Stimulated activated CD4-positive, alpha-beta T cell treated with anti-CD3 and anti-CD28 coated beads, Interleukin-12 subunit alpha, Interleukin-12 subunit beta, amount 100 ng/mL, for 48 hours (primary cell): ENCODE data around the gene PELI2.

Experiments
- DNase-seq, 3 donors: peaks; one replicate each; pipeline ENCODE4 v3.0.0-alpha.2; 2020; ENCODE audit warnings: low read depth in 2 of 3, low spot score in 1 of 3

PELI2 gene

DNA sequence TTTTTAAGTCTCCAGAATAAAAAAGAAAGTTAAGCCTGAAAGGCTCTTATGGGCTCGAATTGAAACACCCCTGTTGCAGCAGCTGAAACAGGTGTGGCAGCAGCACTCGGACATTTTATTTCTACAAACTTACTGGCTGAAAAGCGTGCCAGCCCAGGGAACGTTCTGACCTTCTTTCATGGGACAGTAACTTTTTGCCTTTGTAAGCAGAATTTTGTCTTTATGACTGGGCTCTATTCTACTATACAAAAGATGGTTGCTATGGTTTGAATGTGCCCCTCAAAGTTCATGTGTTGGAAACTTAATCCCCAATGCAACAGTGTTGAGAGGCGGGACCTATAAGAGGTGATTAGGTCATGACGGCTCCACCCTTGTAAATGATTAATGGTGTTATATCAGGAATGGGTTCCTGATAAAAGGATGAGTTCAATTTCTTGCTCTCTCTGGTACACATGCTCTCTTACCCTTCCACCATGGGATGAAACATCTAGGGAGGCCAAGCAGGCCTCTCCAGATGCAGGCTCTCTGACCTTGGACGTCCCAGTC, 52.7 kb downstream of the PELI2 start:
- DNase-seq = no peak

DNA sequence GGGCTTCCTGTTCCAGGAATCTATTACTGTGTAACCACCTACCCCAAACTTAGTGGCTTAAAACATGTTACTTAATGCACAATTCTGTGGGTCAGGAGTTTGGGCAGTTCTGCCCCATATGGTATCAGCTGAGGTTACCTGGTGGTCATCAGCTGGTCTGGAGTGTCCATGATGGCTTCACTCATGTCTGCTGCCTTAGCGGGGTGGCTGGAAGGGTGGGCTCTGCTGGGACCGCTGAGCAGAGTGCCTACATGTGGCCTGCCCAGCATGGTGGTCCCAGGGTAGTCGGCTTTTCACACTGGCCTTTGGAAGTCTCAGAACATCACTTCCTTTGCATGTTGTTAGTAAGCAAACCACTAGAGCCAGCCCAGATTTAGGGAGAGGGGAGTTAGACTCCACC, 53.9 kb downstream of the PELI2 start:
- no peak for DNase-seq

DNA sequence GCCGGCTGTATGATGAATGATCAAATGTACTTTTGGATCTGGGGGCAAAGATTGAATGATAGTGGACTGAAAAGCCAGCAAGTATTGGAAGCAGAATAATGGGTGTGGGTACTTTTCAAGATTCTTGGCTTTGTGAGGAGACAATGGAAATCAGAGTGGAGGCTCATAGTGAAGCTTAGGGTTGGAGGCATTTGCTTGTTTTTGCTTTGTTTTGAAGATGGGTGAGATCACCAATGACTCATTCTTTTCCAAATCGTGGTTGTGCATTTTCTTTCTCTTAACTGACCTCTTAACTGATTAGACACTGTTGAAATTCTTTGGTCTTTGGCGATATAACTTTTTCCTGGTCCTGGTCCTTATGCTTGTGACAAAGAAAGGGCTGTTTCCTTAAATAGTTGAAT, 54.4 kb downstream of the PELI2 start:
- DNase-seq = no peak

DNA sequence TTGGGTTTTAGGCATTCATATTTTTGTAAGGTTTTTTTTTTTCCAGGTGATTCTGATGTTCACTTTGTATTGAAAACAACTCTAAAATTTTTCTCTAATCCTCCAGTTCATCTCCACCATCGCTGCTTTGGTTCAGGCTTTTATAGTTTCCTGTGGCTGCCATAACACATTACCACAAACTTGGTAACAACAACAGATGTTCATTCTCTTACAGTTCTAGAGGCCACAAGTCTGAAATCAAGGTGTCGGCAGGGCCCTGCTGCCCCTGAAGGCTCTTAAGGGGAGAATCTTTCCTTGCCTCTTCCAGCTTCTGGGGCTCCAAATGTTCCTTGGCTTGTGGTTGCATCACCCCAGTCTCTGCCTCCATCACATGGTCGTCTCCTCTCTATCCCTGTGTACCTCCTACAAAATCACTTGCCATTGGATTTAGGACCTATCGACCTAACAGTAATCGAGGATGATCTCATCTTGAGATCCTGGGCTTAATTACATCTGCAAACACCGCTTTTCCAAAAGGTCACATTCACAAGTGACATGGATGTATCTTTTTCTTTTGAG, 55.2 kb downstream of the PELI2 start:
- no peak for DNase-seq

DNA sequence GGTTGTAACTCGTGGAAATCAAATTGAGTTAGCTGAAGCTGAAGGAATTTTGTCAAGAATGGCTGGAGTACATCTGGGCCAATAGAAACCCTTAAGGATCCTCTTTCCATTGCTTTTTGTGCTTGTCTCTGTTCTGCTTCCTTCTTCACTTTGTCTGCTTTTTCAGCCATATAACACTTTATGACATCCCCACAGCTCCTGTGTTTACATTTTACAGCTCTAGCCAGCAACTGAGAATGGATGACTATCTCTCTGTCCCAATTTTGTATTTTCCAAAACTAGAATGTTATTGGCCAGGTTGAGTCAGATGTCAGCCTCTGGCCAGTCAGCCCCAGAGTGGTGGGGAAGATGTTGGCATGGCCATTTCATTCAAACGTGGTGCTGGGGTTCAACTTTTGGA, 57.6 kb downstream of the PELI2 start:
- no peak for DNase-seq

DNA sequence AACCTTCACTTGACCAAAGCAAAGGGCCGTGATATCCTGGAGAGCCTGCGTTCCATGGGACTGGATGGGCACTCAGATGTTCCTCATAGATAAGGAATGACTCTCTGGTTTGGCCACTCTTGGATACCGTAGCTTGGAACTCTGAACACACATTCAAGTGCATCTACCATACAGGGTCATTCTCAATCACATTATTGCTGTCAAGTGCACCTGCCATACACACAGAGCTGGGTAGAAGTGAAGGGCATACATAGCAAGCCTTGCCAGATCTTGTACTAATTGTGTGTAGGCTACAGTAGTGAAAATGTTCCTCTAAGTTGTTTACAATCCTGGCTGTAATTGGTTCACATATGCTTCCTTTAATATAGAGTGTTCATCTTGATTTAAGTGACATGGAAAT, 58.3 kb downstream of the PELI2 start:
- no peak for DNase-seq

DNA sequence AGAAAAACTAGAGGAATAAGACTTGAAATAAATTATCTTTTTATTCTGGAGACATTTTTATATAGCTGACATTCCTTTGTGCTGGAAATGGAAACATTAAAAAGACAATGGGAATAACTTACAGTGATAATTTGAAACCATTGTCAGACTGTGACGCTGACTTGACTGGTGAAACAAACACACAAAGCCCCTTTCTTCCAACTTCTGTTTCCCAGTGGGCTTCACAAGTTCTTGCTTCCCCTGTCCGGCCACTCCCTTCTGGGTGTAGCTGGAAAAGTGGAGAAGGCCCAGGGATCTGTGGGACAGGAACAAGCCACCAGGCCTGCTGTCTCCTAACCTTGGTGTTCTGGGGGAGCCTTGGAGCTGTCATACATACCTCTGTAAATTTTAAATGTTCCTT, 58.8 kb downstream of the PELI2 start:
- DNase-seq = no peak

DNA sequence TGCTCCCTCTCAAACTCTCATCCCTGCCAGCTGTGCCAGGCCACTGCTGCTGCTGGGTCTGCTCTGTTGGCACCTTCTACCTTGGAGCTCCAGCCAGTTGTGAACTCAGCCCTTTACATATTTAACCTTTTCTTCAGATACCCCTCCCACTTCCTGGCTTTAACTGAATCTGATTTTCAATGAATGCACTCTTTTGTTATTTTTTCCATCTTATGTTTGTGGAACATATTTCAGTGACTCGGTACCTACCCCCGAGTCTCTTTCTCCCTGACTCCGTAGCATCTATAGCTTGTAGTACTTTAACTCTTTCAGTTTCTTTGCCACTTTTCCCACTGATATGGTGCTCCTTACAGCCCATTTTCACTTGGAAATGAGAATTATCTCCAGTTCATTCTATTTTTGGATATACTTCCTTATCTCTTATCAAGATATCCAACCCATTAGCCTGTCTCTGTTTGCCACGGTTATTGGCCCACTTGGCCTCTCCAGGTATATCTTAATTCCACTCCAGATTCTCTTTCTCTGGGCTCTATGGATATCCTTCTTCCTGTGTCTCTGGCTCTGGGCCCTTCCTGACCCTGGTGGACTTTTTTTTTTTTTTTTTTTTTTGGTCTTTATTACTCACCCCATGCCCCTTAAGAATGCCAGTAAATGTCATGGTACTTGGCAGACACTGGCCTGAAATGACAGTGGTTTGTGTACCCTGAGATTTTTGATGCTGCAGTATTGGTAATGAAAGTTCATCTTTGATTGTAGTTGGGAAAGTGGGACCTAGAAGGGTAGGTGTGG, 62.7 kb downstream of the PELI2 start:
- DNase-seq = no peak

DNA sequence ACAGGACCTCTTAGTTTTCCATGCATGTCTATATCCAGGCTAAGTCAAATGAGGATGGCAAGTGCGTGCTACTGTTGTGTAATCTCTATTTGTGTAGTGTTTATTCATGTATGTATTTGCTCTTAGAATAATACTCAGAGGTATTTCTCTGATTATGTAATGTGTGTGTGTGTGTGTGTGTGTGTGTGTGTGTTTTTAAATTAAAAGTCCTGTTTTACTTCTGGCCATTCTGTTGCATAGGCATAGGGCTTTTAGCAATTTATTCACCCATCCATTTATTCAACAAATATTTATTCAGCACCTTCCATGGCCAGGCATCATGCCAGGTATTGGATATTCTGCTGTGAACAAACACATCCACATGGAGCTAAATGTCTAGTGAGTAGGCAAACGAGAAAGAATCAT, 63.5 kb downstream of the PELI2 start:
- DNase-seq = no peak

DNA sequence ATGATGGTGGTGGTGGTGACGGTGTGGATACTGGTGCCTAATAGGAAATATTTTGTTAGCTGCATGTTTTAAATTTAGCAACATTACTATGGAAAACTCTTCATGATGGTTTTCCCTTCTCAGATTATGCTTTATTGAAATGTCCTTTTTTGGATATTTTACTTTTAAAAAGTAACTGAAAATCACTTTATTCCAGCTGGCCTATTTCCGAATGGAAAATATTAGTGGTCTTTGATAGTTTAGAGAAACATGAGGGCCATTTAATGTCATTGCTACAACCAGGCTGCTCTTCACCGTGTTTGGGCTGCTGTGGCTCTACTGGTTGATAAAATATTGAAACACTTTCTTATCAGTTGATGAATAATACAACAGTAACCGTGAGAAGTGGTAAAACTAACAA, 64.2 kb downstream of the PELI2 start:
- DNase-seq = no peak

DNA sequence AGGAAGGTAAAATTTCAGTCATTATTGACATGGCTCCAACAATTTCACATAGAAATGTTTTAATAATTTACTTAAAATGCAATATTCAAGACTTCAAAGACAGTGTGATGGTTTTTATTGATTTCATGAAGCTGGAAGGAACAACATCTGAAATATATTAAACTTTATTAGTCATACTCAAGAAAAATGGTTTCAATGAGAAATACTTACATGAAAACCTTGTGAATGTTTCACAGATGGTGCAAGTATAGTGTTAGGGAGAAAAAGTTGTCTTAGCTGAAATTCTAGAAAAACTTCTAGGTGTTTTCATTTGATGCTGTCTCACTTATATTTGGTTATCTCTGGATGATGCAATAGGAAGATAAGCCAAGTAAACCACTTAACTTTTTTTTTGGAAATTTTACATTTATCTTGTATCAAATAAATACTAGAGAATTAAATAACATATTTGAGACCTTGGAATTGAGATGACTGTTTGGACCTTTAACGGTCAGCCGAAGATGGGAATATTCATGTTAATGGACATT, 65.5 kb downstream of the PELI2 start:
- DNase-seq = no peak

DNA sequence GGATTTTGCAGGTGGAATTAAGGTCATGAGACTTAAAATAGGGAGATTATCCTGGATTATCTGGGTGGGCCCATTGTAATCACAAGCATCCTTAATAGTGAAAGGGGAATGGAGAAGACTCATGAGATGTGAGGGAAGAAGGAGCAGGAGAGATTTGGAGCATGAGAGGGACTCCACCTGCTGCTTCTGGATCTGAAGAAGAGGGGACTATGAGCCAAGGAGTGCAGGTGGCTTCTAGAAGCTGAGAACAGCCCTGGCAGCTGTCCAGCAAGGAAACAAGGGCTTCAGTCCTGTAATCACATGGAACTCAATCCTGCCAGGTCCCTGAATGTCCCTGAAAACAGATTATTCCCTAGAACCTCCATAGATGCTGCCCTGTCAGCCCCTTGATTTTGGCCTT, 67.8 kb downstream of the PELI2 start:
- no peak for DNase-seq

DNA sequence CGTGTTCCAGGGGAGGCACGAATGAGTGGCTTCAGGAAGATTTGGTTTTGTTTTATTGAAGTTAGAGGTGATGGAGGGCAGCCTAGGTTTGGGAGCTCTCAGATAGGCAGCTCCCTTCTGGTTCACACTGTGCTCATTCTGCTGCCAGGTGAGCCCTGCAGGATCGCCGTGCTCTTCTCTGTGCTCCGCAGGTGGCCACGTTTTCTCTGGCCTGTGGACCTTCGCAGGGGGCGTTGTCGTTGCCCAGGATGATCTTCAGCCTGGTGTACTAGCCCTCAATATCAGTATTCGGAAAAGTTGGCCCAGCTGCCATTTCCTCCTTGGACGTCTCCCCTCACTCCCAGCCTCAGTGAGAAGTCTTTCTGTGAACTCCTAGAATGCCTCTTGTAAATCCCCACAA, 69.5 kb downstream of the PELI2 start:
- no peak for DNase-seq

DNA sequence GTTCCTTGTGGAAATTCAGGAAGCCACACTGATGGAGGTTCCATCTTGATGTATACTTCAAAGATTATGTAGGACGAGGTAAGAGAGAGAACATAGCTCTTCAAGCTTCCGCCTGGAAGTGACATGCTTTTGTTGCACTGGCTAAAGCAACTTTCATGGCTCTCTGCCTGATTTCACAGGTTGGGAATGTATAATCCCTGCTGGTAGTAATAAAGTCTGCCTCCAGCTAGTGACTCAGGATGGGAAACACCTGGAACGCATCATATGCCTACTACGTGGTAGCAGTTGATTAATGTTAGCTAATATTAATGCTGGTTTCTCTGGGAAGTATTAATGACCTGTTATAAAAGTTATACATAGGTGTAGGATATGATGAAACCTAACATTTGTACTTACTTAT, 71.1 kb downstream of the PELI2 start:
- DNase-seq = no peak

DNA sequence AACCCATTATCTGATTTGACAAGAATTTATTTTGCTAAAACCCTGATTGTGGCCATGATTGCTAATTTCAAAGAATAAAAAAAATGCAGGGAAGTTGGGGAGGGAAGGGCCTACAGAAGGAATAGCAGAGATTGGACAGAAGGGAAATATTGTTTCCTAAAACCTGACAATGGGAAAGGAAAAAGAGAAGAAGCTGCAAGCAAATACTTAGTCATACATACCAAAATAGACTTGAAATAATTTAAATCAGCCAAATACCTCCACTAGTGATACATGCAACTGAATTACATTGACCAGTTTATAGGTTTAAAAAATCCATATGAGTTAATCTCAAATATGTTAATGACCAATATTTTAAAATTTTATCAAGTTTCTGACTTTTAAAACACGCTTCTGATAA, 75.1 kb downstream of the PELI2 start:
- DNase-seq = no peak

DNA sequence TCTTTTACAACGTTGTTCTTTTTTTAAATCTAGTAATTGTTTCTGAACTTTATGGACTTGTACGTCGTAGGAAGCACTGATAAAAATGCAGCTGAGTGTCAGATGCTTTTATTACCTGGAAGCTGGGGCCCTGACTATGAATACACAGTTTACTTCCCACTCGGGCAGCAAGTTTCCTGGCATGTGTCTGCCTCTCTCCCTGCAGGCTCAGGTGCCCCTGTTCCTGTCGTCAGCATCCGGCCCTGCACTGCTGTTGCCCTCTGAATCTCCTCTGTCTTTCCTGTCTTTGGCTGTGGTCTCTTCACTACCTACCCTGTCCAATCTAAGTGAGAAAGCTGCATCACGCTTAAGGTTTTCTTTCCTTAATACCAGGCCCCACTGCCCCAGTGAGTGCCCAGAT, 75.8 kb downstream of the PELI2 start:
- no peak for DNase-seq

DNA sequence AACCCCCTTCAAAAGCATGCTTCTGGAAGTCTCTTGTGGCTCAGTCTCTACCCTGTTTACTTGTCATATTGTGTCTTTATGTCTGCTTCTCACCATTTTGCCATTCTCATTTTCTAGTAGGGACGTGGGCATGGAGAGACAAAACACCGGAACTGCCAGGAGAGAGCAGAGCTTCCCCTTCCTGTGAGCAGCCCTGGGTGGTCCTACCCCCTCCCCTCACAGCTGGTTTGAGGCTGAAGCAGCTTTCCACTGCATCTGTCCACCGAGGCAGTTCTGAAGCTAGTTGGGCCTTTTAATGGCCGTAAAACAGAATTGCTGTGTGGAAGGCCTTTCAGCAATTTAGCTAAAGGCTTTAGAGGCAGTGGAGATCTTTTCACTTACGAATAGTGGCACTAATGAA, 77.0 kb downstream of the PELI2 start:
- DNase-seq = no peak

DNA sequence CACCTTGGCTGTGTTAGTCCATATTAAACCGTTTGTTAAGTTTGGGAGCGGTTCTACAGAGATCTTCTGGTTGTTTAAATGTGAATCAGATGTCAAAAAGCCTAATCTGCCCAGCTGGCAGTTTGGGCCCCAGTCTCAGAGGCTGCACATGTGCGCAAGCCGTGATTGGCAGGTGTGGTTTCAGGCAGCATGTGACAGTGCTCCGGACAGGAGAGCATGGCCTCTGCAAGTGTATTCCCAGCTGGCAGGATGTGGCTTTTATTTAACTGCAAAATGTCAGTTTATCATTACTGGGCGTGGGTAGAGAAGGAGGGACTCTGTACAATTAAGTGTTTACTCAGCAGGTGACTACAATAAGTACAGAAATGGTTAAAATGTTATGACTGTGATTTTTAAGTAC, 77.5 kb downstream of the PELI2 start:
- peak in 1 of 3 donors; percentile 31 for DNase-seq

DNA sequence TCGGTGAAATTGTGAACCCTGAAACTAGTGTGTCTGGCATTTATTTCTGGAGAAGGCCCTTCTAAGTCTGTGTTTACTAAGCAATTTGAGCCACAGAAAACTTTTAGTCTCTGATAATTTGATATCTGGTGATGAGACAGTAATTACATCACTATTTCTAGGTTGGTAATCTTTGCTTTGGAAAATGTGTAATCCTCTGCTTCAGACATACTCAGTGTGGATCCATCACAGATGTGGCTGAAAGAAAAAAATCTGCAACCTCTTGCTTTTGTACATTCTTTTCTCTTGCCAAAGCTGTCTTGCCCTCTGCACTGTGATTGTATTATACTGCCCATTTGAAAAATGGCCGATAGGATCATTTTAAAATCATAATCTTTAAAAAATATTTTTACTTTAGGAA, 78.1 kb downstream of the PELI2 start:
- DNase-seq = no peak

DNA sequence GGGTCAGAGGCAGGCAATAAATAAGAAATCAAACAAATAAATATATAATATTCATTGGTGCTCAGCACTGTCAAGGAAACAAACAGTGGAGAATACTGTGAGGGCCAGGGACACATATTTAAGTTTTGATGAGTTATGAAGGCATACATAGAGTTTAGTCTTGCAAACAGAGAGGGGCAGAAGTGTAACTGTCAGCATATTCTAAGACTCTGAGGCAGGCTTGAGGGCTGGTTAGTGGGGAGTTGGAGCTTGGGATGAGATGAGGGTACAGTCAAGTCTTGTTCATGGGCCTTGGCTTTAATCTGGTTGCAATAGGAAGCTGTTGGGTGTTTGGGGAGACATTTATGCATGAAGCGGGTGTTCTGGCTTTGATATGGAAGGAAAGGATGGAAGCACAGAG, 78.9 kb downstream of the PELI2 start:
- DNase-seq = no peak

DNA sequence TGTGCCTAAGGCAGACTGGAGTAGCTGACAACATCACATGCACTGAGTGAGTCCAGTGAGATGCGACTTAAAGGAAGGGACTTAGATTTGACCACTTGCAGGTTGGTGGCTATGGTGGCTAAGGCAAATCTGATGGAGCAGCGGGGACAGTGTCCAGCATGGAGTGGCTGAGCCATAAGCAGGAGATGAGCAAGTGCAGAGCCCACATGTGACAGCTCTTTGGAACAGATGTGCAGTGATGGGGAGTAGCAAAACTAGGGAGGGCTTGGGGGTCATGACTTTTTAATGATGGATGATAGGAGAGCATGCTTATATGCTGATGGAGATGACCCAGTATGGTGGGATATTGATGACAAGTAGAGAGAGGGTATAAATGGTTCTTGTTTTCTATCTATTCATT, 80.2 kb downstream of the PELI2 start:
- DNase-seq = no peak

DNA sequence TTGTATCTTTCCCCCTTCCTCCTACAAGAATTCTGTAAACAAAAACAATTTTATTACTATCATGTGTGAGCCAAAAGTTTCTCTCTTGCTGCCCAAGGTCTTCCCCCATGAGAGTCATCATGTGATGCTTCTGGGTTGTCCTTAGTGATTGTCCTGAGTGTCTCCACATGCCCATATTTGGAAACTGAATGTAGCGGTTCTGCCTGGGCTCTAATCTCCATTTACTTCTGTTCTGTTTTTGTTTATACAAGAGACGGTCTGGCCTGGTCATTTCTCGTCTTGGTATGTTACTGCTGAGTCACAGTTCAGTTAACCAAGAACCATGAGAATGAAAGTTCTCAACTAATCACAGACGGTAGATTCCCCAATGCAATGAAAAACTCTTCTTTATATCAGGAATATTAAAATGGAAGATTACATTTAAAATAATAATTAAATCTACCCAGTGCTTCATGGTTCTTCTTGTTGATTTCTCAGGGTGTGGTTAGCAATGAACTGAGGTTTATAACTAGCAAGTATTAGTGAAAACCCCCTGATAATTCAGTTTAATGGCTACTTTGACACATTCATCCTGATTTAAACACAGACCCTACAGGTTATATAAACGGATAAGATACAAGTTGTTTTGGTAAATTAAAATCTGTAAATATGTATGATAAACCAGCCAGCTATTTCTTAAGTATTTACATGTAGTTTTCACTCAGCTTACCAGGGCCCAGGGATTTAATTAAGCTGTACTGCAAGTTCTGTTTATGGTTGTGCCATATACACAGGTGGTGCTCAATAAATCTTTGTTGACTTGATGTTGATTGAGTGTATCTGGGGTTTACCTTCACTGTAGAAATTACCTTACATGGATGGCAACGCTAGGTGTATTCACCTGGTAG, 81.1 kb downstream of the PELI2 start:
- no peak for DNase-seq
